ENCODE data around the gene MAP2K5.
A peak's percentile ranks its signal among the peaks of the same experiment; 100 is the strongest.

MAP2K5 gene

DNA sequence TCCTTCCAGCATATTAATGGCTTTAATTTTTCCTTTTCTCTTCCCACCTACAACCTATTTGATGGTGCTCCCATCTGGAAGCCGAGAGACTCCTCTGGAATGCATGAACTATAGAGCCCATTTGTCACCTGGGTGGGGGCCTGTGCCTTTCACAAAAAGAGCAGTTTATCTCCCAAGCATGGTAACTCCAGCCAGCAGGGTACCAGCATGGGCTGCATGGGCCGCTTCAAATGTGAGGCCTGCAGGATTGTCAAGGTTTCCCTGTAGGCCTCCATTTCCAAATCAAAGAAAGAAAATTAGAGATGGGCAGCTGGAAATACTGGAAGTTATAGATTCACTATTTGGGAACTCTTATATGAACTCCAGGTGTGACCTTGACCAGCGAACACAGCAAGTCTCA, 232.1 kb downstream of the MAP2K5 start:
- no peak for ATAC-seq
- TF ChIP-seq ZFP30 (CRISPR knock-in tag; IDR thresholded peaks at IDR 0.05): no peak
- TF ChIP-seq ZNF8 (CRISPR knock-in tag; IDR thresholded peaks at IDR 0.05): no peak
- no peak for TF ChIP-seq SNAI2 (CRISPR knock-in tag; IDR thresholded peaks at IDR 0.05)
- TF ChIP-seq TOX (CRISPR knock-in tag; IDR thresholded peaks at IDR 0.05; ENCODE audit: borderline replicate concordance): no peak
- no peak for TF ChIP-seq OSR1 (CRISPR knock-in tag; IDR thresholded peaks at IDR 0.05)
- TF ChIP-seq PPARA (CRISPR knock-in tag; IDR thresholded peaks at IDR 0.05; ENCODE audit: borderline replicate concordance): no peak
- TF ChIP-seq, protein P1, sequence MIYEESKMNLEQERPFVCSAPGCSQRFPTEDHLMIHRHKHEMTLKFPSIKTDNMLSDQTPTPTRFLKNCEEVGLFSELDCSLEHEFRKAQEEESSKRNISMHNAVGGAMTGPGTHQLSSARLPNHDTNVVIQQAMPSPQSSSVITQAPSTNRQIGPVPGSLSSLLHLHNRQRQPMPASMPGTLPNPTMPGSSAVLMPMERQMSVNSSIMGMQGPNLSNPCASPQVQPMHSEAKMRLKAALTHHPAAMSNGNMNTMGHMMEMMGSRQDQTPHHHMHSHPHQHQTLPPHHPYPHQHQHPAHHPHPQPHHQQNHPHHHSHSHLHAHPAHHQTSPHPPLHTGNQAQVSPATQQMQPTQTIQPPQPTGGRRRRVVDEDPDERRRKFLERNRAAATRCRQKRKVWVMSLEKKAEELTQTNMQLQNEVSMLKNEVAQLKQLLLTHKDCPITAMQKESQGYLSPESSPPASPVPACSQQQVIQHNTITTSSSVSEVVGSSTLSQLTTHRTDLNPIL (CRISPR knock-in tag; IDR thresholded peaks at IDR 0.05; ENCODE audit: low read depth): no peak
- no peak for TF ChIP-seq ZNF565 (CRISPR knock-in tag; conservative IDR thresholded peaks at IDR 0.05; ENCODE audit: low read depth)
- TF ChIP-seq, protein P2, sequence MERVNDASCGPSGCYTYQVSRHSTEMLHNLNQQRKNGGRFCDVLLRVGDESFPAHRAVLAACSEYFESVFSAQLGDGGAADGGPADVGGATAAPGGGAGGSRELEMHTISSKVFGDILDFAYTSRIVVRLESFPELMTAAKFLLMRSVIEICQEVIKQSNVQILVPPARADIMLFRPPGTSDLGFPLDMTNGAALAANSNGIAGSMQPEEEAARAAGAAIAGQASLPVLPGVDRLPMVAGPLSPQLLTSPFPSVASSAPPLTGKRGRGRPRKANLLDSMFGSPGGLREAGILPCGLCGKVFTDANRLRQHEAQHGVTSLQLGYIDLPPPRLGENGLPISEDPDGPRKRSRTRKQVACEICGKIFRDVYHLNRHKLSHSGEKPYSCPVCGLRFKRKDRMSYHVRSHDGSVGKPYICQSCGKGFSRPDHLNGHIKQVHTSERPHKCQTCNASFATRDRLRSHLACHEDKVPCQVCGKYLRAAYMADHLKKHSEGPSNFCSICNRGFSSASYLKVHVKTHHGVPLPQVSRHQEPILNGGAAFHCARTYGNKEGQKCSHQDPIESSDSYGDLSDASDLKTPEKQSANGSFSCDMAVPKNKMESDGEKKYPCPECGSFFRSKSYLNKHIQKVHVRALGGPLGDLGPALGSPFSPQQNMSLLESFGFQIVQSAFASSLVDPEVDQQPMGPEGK (CRISPR knock-in tag; IDR thresholded peaks at IDR 0.05; ENCODE audit: borderline replicate concordance): no peak
- no peak for TF ChIP-seq ZFP3 (CRISPR knock-in tag; IDR thresholded peaks at IDR 0.05)
- no peak for TF ChIP-seq TCF4 (CRISPR knock-in tag; IDR thresholded peaks at IDR 0.05; ENCODE audit: borderline replicate concordance)
- TF ChIP-seq, protein P3, sequence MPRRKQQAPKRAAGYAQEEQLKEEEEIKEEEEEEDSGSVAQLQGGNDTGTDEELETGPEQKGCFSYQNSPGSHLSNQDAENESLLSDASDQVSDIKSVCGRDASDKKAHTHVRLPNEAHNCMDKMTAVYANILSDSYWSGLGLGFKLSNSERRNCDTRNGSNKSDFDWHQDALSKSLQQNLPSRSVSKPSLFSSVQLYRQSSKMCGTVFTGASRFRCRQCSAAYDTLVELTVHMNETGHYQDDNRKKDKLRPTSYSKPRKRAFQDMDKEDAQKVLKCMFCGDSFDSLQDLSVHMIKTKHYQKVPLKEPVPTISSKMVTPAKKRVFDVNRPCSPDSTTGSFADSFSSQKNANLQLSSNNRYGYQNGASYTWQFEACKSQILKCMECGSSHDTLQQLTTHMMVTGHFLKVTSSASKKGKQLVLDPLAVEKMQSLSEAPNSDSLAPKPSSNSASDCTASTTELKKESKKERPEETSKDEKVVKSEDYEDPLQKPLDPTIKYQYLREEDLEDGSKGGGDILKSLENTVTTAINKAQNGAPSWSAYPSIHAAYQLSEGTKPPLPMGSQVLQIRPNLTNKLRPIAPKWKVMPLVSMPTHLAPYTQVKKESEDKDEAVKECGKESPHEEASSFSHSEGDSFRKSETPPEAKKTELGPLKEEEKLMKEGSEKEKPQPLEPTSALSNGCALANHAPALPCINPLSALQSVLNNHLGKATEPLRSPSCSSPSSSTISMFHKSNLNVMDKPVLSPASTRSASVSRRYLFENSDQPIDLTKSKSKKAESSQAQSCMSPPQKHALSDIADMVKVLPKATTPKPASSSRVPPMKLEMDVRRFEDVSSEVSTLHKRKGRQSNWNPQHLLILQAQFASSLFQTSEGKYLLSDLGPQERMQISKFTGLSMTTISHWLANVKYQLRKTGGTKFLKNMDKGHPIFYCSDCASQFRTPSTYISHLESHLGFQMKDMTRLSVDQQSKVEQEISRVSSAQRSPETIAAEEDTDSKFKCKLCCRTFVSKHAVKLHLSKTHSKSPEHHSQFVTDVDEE (CRISPR knock-in tag; IDR thresholded peaks at IDR 0.05): no peak

DNA sequence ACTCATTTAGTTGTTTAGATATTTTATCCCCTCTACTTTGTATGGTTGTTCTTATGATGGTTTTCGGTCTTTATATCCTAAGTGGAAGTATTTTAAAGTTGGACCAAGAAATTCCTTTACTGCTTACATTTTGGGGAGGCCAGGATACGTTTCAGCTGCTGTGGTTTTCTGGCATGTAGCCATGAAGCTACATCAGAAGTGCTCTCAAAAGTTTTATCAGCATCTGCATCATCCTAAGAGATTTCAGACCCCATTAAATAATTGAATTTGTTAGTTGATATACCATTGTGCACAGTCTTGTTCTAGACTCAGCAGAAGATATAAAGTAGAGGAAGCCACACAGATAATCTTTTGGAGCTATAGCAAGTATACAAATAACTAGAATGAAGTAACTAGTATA, 232.7 kb downstream of the MAP2K5 start:
- TF ChIP-seq, protein P2 (CRISPR knock-in tag; IDR thresholded peaks at IDR 0.05; ENCODE audit: borderline replicate concordance): no peak
- TF ChIP-seq ZNF8 (CRISPR knock-in tag; IDR thresholded peaks at IDR 0.05) (peak; percentile 70; the same call in 1 of the 2 replicates), ZNF565 (CRISPR knock-in tag; conservative IDR thresholded peaks at IDR 0.05; ENCODE audit: low read depth) (no peak)
- no peak for ATAC-seq

DNA sequence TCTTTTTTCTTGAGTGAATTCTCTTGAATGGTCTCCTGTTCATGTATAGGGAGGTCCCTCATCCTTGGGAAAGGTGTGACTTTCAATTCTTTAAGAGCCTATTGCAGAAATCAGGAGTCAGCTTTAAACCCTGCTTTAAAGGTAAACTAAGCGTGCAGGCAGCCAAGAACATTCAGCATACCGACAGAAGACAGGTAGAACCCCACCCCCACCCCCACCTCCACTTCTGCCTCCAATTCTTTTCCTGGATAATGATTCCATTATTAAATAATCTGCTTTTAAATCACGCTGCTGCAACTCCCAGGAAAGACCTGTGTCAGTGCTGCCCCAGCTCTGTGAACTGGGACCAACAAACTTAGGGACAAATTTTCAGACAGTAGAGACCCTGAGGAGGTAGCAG, 233.5 kb downstream of the MAP2K5 start:
- no peak for ATAC-seq
- TF ChIP-seq, protein P4, sequence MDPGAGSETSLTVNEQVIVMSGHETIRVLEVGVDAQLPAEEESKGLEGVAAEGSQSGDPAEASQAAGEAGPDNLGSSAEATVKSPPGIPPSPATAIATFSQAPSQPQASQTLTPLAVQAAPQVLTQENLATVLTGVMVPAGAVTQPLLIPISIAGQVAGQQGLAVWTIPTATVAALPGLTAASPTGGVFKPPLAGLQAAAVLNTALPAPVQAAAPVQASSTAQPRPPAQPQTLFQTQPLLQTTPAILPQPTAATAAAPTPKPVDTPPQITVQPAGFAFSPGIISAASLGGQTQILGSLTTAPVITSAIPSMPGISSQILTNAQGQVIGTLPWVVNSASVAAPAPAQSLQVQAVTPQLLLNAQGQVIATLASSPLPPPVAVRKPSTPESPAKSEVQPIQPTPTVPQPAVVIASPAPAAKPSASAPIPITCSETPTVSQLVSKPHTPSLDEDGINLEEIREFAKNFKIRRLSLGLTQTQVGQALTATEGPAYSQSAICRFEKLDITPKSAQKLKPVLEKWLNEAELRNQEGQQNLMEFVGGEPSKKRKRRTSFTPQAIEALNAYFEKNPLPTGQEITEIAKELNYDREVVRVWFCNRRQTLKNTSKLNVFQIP (CRISPR knock-in tag; IDR thresholded peaks at IDR 0.05; ENCODE audit: borderline replicate concordance, low read depth): no peak
- TF ChIP-seq TCF4 (CRISPR knock-in tag; IDR thresholded peaks at IDR 0.05; ENCODE audit: borderline replicate concordance) (no peak), GLIS3 (CRISPR knock-in tag; IDR thresholded peaks at IDR 0.05) (no peak), ISL1 (CRISPR knock-in tag; IDR thresholded peaks at IDR 0.05) (no peak), ZNF70 (CRISPR knock-in tag; IDR thresholded peaks at IDR 0.05) (no peak), ZFP3 (CRISPR knock-in tag; IDR thresholded peaks at IDR 0.05) (no peak), PPARA (CRISPR knock-in tag; IDR thresholded peaks at IDR 0.05; ENCODE audit: borderline replicate concordance) (no peak), RARB (CRISPR knock-in tag; IDR thresholded peaks at IDR 0.05) (no peak)

DNA sequence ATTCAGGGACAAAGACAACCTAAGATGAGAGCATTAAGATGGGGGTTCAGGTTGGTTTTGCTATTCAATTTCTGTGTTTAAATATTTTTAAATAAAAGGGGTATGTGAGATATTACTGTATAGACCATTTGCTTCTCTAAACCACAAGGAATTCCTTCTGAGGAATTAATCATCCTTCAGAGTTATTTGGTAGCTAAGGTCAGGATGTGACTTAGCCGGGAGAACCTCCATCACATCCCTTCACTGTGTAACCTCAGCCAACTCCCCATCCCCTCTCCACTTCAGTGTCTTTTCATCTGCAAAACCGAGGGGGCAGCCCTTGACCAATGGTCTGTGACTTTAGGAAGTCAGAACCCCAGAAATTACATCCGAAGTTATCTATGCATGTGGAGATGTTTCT, 234.1 kb downstream of the MAP2K5 start:
- TF ChIP-seq, protein P2 (CRISPR knock-in tag; IDR thresholded peaks at IDR 0.05; ENCODE audit: borderline replicate concordance): no peak
- TF ChIP-seq GLIS3 (CRISPR knock-in tag; IDR thresholded peaks at IDR 0.05): no peak
- TF ChIP-seq ZC3H10 (CRISPR knock-in tag; IDR thresholded peaks at IDR 0.05): no peak
- TF ChIP-seq, protein P5, sequence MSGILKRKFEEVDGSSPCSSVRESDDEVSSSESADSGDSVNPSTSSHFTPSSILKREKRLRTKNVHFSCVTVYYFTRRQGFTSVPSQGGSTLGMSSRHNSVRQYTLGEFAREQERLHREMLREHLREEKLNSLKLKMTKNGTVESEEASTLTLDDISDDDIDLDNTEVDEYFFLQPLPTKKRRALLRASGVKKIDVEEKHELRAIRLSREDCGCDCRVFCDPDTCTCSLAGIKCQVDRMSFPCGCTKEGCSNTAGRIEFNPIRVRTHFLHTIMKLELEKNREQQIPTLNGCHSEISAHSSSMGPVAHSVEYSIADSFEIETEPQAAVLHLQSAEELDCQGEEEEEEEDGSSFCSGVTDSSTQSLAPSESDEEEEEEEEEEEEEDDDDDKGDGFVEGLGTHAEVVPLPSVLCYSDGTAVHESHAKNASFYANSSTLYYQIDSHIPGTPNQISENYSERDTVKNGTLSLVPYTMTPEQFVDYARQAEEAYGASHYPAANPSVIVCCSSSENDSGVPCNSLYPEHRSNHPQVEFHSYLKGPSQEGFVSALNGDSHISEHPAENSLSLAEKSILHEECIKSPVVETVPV (CRISPR knock-in tag; IDR thresholded peaks at IDR 0.05): no peak
- no peak for TF ChIP-seq BACH2 (CRISPR knock-in tag; IDR thresholded peaks at IDR 0.05; ENCODE audit: borderline replicate concordance)
- no peak for TF ChIP-seq RARB (CRISPR knock-in tag; IDR thresholded peaks at IDR 0.05)
- no peak for TF ChIP-seq TCF4 (CRISPR knock-in tag; IDR thresholded peaks at IDR 0.05; ENCODE audit: borderline replicate concordance)
- TF ChIP-seq, protein P4 (CRISPR knock-in tag; IDR thresholded peaks at IDR 0.05; ENCODE audit: borderline replicate concordance, low read depth): no peak
- TF ChIP-seq CSDC2 (CRISPR knock-in tag; IDR thresholded peaks at IDR 0.05): no peak
- no peak for TF ChIP-seq ZNF70 (CRISPR knock-in tag; IDR thresholded peaks at IDR 0.05)
- peak; percentile 61; the same call in 2 of the 3 replicates for ATAC-seq
